MM.1S (cell line): ENCODE data around the gene UPF3A.

Source experiments
- CTCF ChIP-seq: fragments of 300-600 bp; sonication (generic); IDR thresholded peaks from 2 replicates; pipeline ENCODE4 v1.5.1; 2016; ENCODE audit warnings: antibody characterized with exemption, low read length, mixed read lengths
- EZH2 ChIP-seq: fragments of 300-600 bp; sonication (generic); optimal IDR thresholded peaks from 2 replicates; pipeline ENCODE3; 2017; ENCODE audit warnings: low read depth, mild to moderate bottlenecking, antibody characterized with exemption, low read length, mixed read lengths
- EZH2phosphoT487 ChIP-seq: fragments of 300-600 bp; sonication (generic); IDR thresholded peaks from 2 replicates; pipeline ENCODE4 v1.6.1; 2018; ENCODE audit warnings: antibody characterized with exemption, low read length

GRCh38 chr13:114281351-114282040 lies at the start of gene UPF3A:
- TF ChIP-seq CTCF: no peak
- no peak for TF ChIP-seq EZH2
- no peak for TF ChIP-seq EZH2phosphoT487
